K562 (cell line): ENCODE data around the gene PPP1CC. TPM values are rescaled to one million over a fixed set of nuclear protein-coding genes. Genes with fewer than 3 reads are reported as not detected.

Experiments used
- ATAC-seq: fragments of 200-7000 bp; cut with Tn5 transposase; 3 replicates; pipeline ENCODE4 v1.9.1; 2020; ENCODE audit warnings: moderate library complexity
- BruUV-seq: library from RNA; stranded (reverse); fragments of 400-500 nt; replicated peaks from 2 replicates; lab custom pipeline; 2021; lab: Mats Ljungman, UMichigan
- CTCF ChIA-PET: fragments of 300-600 bp; formaldehyde crosslinking; extraction: SDS; loops from one replicate; lab custom pipeline; 2021; ENCODE audit warnings: low intra/inter-chr PET ratio; lab: Yijun Ruan, JAX
- POLR2A ChIA-PET: fragments of 300-600, 350-650 bp; sonication (Branson Sonifier 250); formaldehyde crosslinking; extraction: SDS; loops from one replicate; lab custom pipeline; 2021; ENCODE audit warnings: antibody characterized with exemption, inconsistent platforms; lab: Yijun Ruan, JAX
- DNase-seq, 4 experiments: peaks; one replicate each; pipeline versions ENCODE4 v3.0.0 to v3.0.0-alpha.2; 2011 to 2018; ENCODE audit warnings: low spot score in 3 of 4, mixed read lengths in 3 of 4; ENCODE audit errors: extremely low read depth in 1 of 4
- FAIRE-seq: peaks from 2 replicates; lab custom pipeline; 2011; peaks lifted over from hg19 to GRCh38; lab: Jason Lieb, UNC
- H2AFZ ChIP-seq: 2 replicates; pipeline ENCODE4 v1.6.0; 2011; ENCODE audit warnings: low read depth, low read length, control low read depth, inconsistent platforms
- H3K27ac ChIP-seq: fragments of 200-600 bp; 3 replicates; pipeline ENCODE4 v1.8.0; 2011; ENCODE audit warnings: low read depth, mild to moderate bottlenecking, control low read depth, inconsistent platforms, low read length, moderate library complexity, mixed read lengths; ENCODE audit errors: extremely low read depth
- H3K27me3 ChIP-seq, 2 experiments: fragments of 300-600 bp in 1 of 2; 2 replicates in 1 of 2; 3 replicates in 1 of 2; pipeline versions ENCODE4 v1.6.0 to v1.8.0; 2011; ENCODE audit warnings: inconsistent platforms in 2 of 2, low read length in 2 of 2, mild to moderate bottlenecking in 1 of 2, mixed read lengths in 1 of 2, moderate library complexity in 1 of 2; ENCODE audit not compliant: control insufficient read depth in 2 of 2, insufficient read depth in 2 of 2
- H3K36me3 ChIP-seq: fragments of 300-600 bp; 3 replicates; pipeline ENCODE4 v1.8.0; 2011; ENCODE audit warnings: mild to moderate bottlenecking, low read length, inconsistent platforms; ENCODE audit not compliant: control insufficient read depth, insufficient read depth
- H3K4me1 ChIP-seq, 2 experiments: fragments of 200-600 bp in 1 of 2; replicated peaks in 1 of 2; 2 replicates in 1 of 2; 3 replicates in 1 of 2; pipeline versions ENCODE4 v1.5.1 to v1.8.0; 2011; ENCODE audit warnings: inconsistent platforms in 2 of 2, low read length in 2 of 2, mild to moderate bottlenecking in 1 of 2, mixed read lengths in 1 of 2, moderate library complexity in 1 of 2; ENCODE audit not compliant: control insufficient read depth in 2 of 2, insufficient read depth in 2 of 2
- H3K4me2 ChIP-seq: 2 replicates; pipeline ENCODE4 v1.6.1; 2011; ENCODE audit warnings: low read length, control low read depth, inconsistent platforms, mixed read lengths; ENCODE audit not compliant: insufficient read depth
- H3K4me3 ChIP-seq: fragments of 200-600 bp; sonication (generic), shearing (Covaris generic); 2 replicates; pipeline ENCODE4 v1.5.1; 2016; ENCODE audit warnings: control low read depth, inconsistent platforms
- H3K79me2 ChIP-seq: fragments of 200-600 bp; 3 replicates; pipeline ENCODE4 v1.8.0; 2011; ENCODE audit warnings: low read length, inconsistent platforms; ENCODE audit not compliant: control insufficient read depth, insufficient read depth
- H3K9ac ChIP-seq, 2 experiments: 2 replicates each; pipeline versions ENCODE4 v1.6.0 to v1.6.1; 2011; ENCODE audit warnings: low read depth in 2 of 2, low read length in 2 of 2, control low read depth in 1 of 2, inconsistent platforms in 1 of 2, mild to moderate bottlenecking in 1 of 2, mixed read lengths in 1 of 2; ENCODE audit not compliant: insufficient read depth in 1 of 2
- H3K9me1 ChIP-seq: one replicate; pipeline ENCODE4 v1.6.0; 2011; ENCODE audit warnings: inconsistent platforms, mild to moderate bottlenecking, low read length, moderate library complexity; ENCODE audit not compliant: control insufficient read depth, insufficient read depth
- H3K9me3 ChIP-seq: replicated peaks from 2 replicates; pipeline ENCODE4 v1.5.1; 2011; ENCODE audit warnings: low read depth, low read length, inconsistent platforms; ENCODE audit not compliant: control insufficient read depth, insufficient read depth
- H4K20me1 ChIP-seq: replicated peaks from 2 replicates; pipeline ENCODE4 v1.6.1; 2011; ENCODE audit warnings: low read length, inconsistent platforms, mixed read lengths; ENCODE audit not compliant: control insufficient read depth, insufficient read depth
- ARID3A ChIP-seq: IDR thresholded peaks from 2 replicates; pipeline ENCODE4 v1.6.1; 2012; ENCODE audit warnings: low read depth, low read length, improper control_type of control experiment, borderline replicate concordance
- MAFK ChIP-seq: IDR thresholded peaks from 2 replicates; pipeline ENCODE4 v1.6.1; 2011; ENCODE audit warnings: low read length, improper control_type of control experiment
- NCOA2 ChIP-seq, 2 experiments: fragments of 450-650 bp; IDR thresholded peaks; 2 replicates each; pipeline ENCODE4 v1.6.1; 2018; ENCODE audit warnings: mild to moderate bottlenecking in 2 of 2, moderate library complexity in 1 of 2; ENCODE audit not compliant: partially characterized antibody in 2 of 2
- NR2C1 ChIP-seq, 2 experiments: fragments of 450-650 bp; IDR thresholded peaks; 2 replicates each; pipeline ENCODE4 v1.6.1; 2017; ENCODE audit warnings: mild to moderate bottlenecking in 2 of 2, antibody characterized with exemption in 1 of 2, inconsistent platforms in 1 of 2, missing compliant biosample characterization in 1 of 2, missing genetic modification characterization in 1 of 2
- PHF8 ChIP-seq: fragments of 200-600 bp; sonication (generic); IDR thresholded peaks from 2 replicates; pipeline ENCODE4 v1.6.1; 2012; ENCODE audit warnings: mixed run types, mild to moderate bottlenecking, inconsistent platforms, low read length, moderate library complexity, borderline replicate concordance
- POLR2A ChIP-seq: fragments of 450-650 bp; conservative IDR thresholded peaks from 2 replicates; pipeline ENCODE4 v1.6.1; 2016
- POLR3G ChIP-seq: IDR thresholded peaks from 2 replicates; pipeline ENCODE4 v1.6.1; 2011; ENCODE audit not compliant: insufficient read length, insufficient replicate concordance; ENCODE audit errors: extremely low read depth
- SREBF2 ChIP-seq: sonication (generic); formaldehyde crosslinking; IDR thresholded peaks from 2 replicates; pipeline ENCODE4 v1.4.0; 2020; ENCODE audit warnings: mild to moderate bottlenecking, missing genetic modification reagents
- ZNF449 ChIP-seq: fragments of 250-450 bp; sonication (Bioruptor Pico); IDR thresholded peaks from 2 replicates; pipeline ENCODE4 v1.8.0; 2022; ENCODE audit warnings: moderate library complexity, mild to moderate bottlenecking, inconsistent platforms
- WGBS: fragments of 100-300 bp; shearing (Covaris generic); methylation state at CpG from one replicate; pipeline ENCODE4 v1.1.6; 2016; ENCODE audit warnings: low coverage, mixed read lengths; ENCODE audit not compliant: insufficient coverage; ENCODE audit errors: missing lambda C conversion rate; 5-methylcytosine and 5-hydroxymethylcytosine counted together
- in situ Hi-C: fragments of 300-500 bp; cut with MboI; formaldehyde crosslinking; loops from 4 replicates; pipeline ENCODE4 v1.15.0; 2018; ENCODE audit warnings: inconsistent platforms, mixed read lengths
- intact Hi-C: fragments of 100-400 bp; cut with micrococcal nuclease; formaldehyde crosslinking; loops from 2 replicates; pipeline ENCODE4 v1.14.2; 2022
- polyA plus RNA-seq, 8 experiments: library from polyadenylated mRNA; depleted of rRNA in 4 of 8; stranded (reverse) in 5 of 8; unstranded in 3 of 8; fragments of >200 nt; fragmentation: Nextera tagmentation in 2 of 8; fragmentation: Illumina TruSeq in 1 of 8; extraction: Ambion mirVana in 2 of 8; extraction: Trizol in 1 of 8; gene quantifications; 2 replicates each; pipeline versions ENCODE4 v1.2.1 to v1.2.3, GENCODE V29; 2011 to 2014; ENCODE audit warnings: inconsistent platforms in 1 of 8, missing spikeins in 1 of 8
- total RNA-seq, 7 experiments: library from RNA; depleted of rRNA in 6 of 7; stranded (reverse); fragments of >200 nt in 6 of 7; fragmentation: Illumina TruSeq in 2 of 7; extraction: Trizol in 2 of 7; gene quantifications; 2 replicates each; pipeline versions ENCODE4 v1.2.1 to v1.2.3, GENCODE V29; 2011 to 2021; ENCODE audit warnings: low replicate concordance in 1 of 7

Gene PPP1CC
- total and polyA plus RNA-seq, 9 of the 15 experiments (the other 6 are each of a cell fraction or from before 2014, with no cell fraction given) = 67.4 to 286 (median 195) TPM

- H4K20me1 ChIP-seq = no peaks in the 10 kb centered on the region
- intact Hi-C loops = no loop called here
- WGBS = 43% methylated on average over 8 of the region's 8 CpGs
Observed at GRCh38 chr12:110782922-110783321, 40.2 kb upstream of the PPP1CC start.

More at GRCh38 chr12:110782922-110783321, 40.2 kb upstream of the PPP1CC start:
- no TSS peak for BruUV-seq
- in situ Hi-C loops = no loop called here
- no peaks in the 10 kb centered on the region for H3K9me1 ChIP-seq
- FAIRE-seq = no peak
- H3K27me3 ChIP-seq = no peaks in the 10 kb centered on the region
- peaks cover 0 to 10% of the 10 kb centered on the region in 2 experiments; a peak in 4 of 5 replicates for H3K4me1 ChIP-seq
- no peak overlapping the region for H3K9ac ChIP-seq
- no peak overlapping the region for H3K4me2 ChIP-seq
- CTCF ChIA-PET = no interaction called here
- POLR2A ChIA-PET = no interaction called here
- no peaks in the 10 kb centered on the region for H3K79me2 ChIP-seq
- H3K9me3 ChIP-seq = no peaks in the 10 kb centered on the region
- peak overlapping the region; percentile 63; the same call in 1 of the 2 replicates for H2AFZ ChIP-seq
- DNase-seq = no peak
- no peaks in the 10 kb centered on the region for H3K36me3 ChIP-seq
- H3K27ac ChIP-seq = no peak overlapping the region
- H3K4me3 ChIP-seq = no peak overlapping the region
- no peak for ATAC-seq
- TF ChIP-seq POLR3G (no peak), SREBF2 (no peak), ARID3A (no peak), POLR2A (no peak), PHF8 (no peak), NR2C1 (IDR thresholded peaks at IDR 0.05) (no peak), NR2C1 (tag; IDR thresholded peaks at IDR 0.05) (no peak), ZNF449 (CRISPR knock-in tag) (no peak), MAFK (no peak), NCOA2 (IDR thresholded peaks at IDR 0.05; ENCODE audit: partially characterized antibody in 2 of 2) (no peak)
